ENCODE measurements around the gene RIPPLY2.
"Not testable (repeated sequence)": the region's sequence is repeated elsewhere in the genome, so short reads cannot be mapped to it uniquely, and the experiment has no call there.

RIPPLY2 gene, protein sequence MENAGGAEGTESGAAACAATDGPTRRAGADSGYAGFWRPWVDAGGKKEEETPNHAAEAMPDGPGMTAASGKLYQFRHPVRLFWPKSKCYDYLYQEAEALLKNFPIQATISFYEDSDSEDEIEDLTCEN

DNA sequence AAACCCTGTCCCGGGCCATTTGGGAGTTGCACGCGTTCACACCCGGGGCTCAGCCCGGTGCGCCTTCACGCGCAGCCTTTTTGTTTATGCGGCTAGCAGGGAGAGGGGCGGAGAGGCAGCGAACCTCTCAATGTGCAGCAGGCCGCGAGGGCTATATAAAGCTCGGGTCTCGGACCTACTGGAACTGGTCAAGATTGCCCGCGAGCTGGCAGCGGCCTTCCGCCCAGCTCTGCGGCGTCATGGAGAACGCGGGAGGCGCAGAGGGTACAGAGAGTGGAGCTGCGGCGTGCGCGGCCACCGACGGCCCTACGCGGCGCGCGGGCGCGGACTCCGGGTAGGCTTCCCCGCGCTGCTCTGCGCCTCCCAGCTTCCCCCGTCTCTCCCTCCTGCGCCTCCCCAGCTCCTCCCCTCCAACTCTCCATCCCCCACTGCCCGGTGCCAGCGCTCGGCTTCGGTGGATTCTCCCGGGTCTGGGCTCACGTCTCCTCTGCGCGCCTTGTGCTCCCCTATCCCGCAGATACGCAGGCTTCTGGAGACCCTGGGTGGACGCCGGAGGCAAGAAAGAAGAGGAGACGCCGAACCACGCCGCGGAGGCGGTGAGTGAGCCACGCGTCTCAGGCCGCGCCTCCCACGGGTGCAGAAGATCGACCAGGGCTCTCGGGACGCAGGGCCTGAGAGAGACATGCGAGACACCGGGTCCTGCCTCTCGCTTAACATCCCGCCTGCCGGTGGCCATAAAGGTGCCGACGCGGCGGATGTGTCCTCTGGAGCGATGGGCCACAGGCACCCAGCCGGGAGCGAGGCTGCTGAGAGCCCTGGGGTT is at the start of gene RIPPLY2:
TSS of gene RIPPLY2 (plus strand) at position 183 of the 823 bp plus-strand sequence. CDS start at position 240, 57 bp downstream.
- H3K27me3 ChIP-seq (ENCODE audit: control insufficient read depth in 1 of 2, insufficient read depth in 2 of 2, low read length in 2 of 2) = peaks cover 38 to 40% of the 10 kb centered on the region in 2 donors
- no peaks in the 10 kb centered on the region for H3K9me3 ChIP-seq (ENCODE audit: control insufficient read depth in 1 of 2, low read length in 2 of 2)
- H3K4me3 ChIP-seq (ENCODE audit: low read depth in 1 of 2, low read length in 2 of 2) = peak within 1 kb of the TSS; percentile 54 to 61
- no peaks in the 10 kb centered on the region for H3K36me3 ChIP-seq (ENCODE audit: control insufficient read depth in 1 of 2, insufficient read depth in 2 of 2, low read length in 2 of 2)
- no peak within 1 kb of the TSS for H3K9ac ChIP-seq (ENCODE audit: low read depth in 1 of 2, low read length in 2 of 2)
- no peak within 1 kb of the TSS for H3K27ac ChIP-seq (ENCODE audit: low read depth, low read length)
- peaks cover 0 to 10% of the 10 kb centered on the region in 2 donors for H3K4me1 ChIP-seq (ENCODE audit: control insufficient read depth in 1 of 2, insufficient read depth in 2 of 2, low read length in 2 of 2)

DNA sequence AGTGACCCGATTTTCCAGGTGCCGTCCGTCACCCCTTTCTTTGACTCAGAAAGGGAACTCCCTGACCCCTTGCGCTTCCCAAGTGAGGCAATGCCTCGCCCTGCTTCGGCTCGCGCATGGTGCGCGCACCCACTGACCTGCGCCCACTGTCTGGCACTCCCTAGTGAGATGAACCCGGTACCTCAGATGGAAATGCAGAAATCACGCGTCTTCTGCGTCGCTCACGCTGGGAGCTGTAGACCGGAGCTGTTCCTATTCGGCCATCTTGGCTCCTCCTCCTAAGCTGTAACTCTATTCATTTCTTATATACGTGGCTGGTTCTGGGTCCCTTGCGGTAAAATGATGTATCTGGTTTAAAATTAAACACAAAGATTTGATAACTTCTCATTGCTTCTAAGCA is 49.7 kb upstream of the RIPPLY2 start:
- not testable (repeated sequence) for H3K27ac ChIP-seq (ENCODE audit: low read depth, low read length); H3K27me3 ChIP-seq (ENCODE audit: control insufficient read depth in 1 of 2, insufficient read depth in 2 of 2, low read length in 2 of 2); H3K9ac ChIP-seq (ENCODE audit: low read depth in 1 of 2, low read length in 2 of 2); H3K36me3 ChIP-seq (ENCODE audit: control insufficient read depth in 1 of 2, insufficient read depth in 2 of 2, low read length in 2 of 2); H3K4me1 ChIP-seq (ENCODE audit: control insufficient read depth in 1 of 2, insufficient read depth in 2 of 2, low read length in 2 of 2); H3K4me3 ChIP-seq (ENCODE audit: low read depth in 1 of 2, low read length in 2 of 2); H3K9me3 ChIP-seq (ENCODE audit: control insufficient read depth in 1 of 2, low read length in 2 of 2)

DNA sequence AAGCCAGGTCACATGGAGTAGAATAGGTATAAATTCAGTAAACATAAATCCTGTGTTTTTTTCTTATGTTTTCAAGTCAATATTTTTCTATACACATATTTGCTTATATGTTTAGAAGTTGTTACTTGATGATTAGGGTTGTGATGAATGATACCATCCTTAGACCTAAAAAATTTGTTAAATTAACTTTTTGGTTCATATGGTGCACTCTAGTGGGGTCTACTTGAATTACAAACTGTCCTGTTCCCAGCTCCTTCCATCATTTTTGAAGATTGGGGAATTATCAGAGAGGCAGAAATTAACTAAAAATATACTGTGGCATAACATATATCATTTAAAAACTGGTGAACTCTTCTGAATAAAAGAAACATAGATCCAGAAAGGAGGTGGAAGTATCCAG is 48.3 kb upstream of the RIPPLY2 start:
- H3K4me1 ChIP-seq (ENCODE audit: control insufficient read depth in 1 of 2, insufficient read depth in 2 of 2, low read length in 2 of 2) = no peaks in the 10 kb centered on the region
- no peak overlapping the region for H3K9ac ChIP-seq (ENCODE audit: low read depth in 1 of 2, low read length in 2 of 2)
- H3K27ac ChIP-seq (ENCODE audit: low read depth, low read length) = no peak overlapping the region
- H3K36me3 ChIP-seq (ENCODE audit: control insufficient read depth in 1 of 2, insufficient read depth in 2 of 2, low read length in 2 of 2) = no peaks in the 10 kb centered on the region
- H3K27me3 ChIP-seq (ENCODE audit: control insufficient read depth in 1 of 2, insufficient read depth in 2 of 2, low read length in 2 of 2) = no peaks in the 10 kb centered on the region
- H3K4me3 ChIP-seq (ENCODE audit: low read depth in 1 of 2, low read length in 2 of 2) = no peak overlapping the region
- H3K9me3 ChIP-seq (ENCODE audit: control insufficient read depth in 1 of 2, low read length in 2 of 2) = no peaks in the 10 kb centered on the region

DNA sequence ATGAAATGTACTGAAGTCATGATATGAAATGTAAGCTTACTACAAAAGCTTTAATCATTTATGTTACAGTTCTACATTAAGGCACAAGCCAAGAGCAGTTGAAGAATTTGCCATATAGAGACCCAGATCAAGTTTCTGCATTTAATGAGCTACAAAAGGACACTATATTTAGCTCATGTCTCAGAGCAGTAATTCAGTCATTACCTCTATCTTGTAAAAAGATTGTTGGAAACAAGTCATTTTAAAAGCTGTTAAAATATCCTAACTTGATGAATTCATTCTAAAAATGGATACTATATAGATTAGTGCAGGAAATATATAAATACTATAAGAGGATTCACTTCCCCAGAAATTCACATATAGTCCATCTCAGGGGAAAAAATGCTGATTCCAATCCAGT is 45.2 kb upstream of the RIPPLY2 start:
- no peak overlapping the region for H3K27ac ChIP-seq (ENCODE audit: low read depth, low read length)
- H3K4me3 ChIP-seq (ENCODE audit: low read depth in 1 of 2, low read length in 2 of 2) = no peak overlapping the region
- no peaks in the 10 kb centered on the region for H3K9me3 ChIP-seq (ENCODE audit: control insufficient read depth in 1 of 2, low read length in 2 of 2)
- no peak overlapping the region for H3K9ac ChIP-seq (ENCODE audit: low read depth in 1 of 2, low read length in 2 of 2)
- H3K36me3 ChIP-seq (ENCODE audit: control insufficient read depth in 1 of 2, insufficient read depth in 2 of 2, low read length in 2 of 2) = no peaks in the 10 kb centered on the region
- no peaks in the 10 kb centered on the region for H3K4me1 ChIP-seq (ENCODE audit: control insufficient read depth in 1 of 2, insufficient read depth in 2 of 2, low read length in 2 of 2)
- H3K27me3 ChIP-seq (ENCODE audit: control insufficient read depth in 1 of 2, insufficient read depth in 2 of 2, low read length in 2 of 2) = no peaks in the 10 kb centered on the region

DNA sequence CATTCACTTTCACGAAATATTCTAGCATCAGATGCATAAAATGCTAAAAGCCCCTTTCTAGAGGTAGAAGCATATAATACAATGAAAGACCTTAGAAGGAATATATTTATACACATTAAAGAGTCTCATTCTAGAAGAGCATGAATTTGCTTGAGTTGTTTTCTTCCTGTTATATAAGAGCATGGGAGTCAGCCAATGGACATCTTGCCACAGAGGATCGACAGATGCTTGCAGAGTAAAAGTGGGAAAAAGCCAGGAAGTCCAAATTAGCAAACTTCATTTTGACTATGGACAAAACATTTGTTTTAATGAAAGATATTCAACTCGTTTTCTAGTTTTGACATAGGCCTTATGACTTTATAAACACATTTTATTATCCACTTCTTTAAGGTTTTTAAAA is 44.2 kb upstream of the RIPPLY2 start:
- Histone ChIP-seq H3K4me1 (ENCODE audit: control insufficient read depth in 1 of 2, insufficient read depth in 2 of 2, low read length in 2 of 2) (no peaks in the 10 kb centered on the region), H3K9me3 (ENCODE audit: control insufficient read depth in 1 of 2, low read length in 2 of 2) (no peaks in the 10 kb centered on the region), H3K36me3 (ENCODE audit: control insufficient read depth in 1 of 2, insufficient read depth in 2 of 2, low read length in 2 of 2) (no peaks in the 10 kb centered on the region), H3K27me3 (ENCODE audit: control insufficient read depth in 1 of 2, insufficient read depth in 2 of 2, low read length in 2 of 2) (no peaks in the 10 kb centered on the region), H3K9ac (ENCODE audit: low read depth in 1 of 2, low read length in 2 of 2) (no peak overlapping the region), H3K27ac (ENCODE audit: low read depth, low read length) (no peak overlapping the region), H3K4me3 (ENCODE audit: low read depth in 1 of 2, low read length in 2 of 2) (no peak overlapping the region)

DNA sequence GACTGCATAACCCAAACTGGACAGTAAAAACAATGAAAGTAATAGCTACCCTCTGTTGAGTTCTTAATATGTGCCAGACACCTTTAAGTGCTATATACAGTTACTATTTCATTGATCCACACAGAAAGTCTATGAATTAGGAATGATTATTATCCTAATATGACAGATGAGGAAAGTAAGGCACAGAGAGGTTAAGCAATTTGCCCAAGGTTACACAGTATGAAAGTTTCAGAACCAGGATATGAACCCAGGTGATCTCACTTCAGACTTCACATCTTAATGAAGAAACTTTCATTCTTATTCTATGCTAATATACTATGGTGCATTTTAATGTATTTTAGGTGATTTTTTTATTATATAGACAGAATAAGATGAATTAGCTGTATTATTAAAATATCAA is 40.6 kb upstream of the RIPPLY2 start:
- Histone ChIP-seq H3K4me3 (ENCODE audit: low read depth in 1 of 2, low read length in 2 of 2) (no peak overlapping the region), H3K9ac (ENCODE audit: low read depth in 1 of 2, low read length in 2 of 2) (no peak overlapping the region), H3K9me3 (ENCODE audit: control insufficient read depth in 1 of 2, low read length in 2 of 2) (no peaks in the 10 kb centered on the region), H3K27me3 (ENCODE audit: control insufficient read depth in 1 of 2, insufficient read depth in 2 of 2, low read length in 2 of 2) (no peaks in the 10 kb centered on the region), H3K4me1 (ENCODE audit: control insufficient read depth in 1 of 2, insufficient read depth in 2 of 2, low read length in 2 of 2) (no peaks in the 10 kb centered on the region), H3K27ac (ENCODE audit: low read depth, low read length) (no peak overlapping the region), H3K36me3 (ENCODE audit: control insufficient read depth in 1 of 2, insufficient read depth in 2 of 2, low read length in 2 of 2) (no peaks in the 10 kb centered on the region)

DNA sequence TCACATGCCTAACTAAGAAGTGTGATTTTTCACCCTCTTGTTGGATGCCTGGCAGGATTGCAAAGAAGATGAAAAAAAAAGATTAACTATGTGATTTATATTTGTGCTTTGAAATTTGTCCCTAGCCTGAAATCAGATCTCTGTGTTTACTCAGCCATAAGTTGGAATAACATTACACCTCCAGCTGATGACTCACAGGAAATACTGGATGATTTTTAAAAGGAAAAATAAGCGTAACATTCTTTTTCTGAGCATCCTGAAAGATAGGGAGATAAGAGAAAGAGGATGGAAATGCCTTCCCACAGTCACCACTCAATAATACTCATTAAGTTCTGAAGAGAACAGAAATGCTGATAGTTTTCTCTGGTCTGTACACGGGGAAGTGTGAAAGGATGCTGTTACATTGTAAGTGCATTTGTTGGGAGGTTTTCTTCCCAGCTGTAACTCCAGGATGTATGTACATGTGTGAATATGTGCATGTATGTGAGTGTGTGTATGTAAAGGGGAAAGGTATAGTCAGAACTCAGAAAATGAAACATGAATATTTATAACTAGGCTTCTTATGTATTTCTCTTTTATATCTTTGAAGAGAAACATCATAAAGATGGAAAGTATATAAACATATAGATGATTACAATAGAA is 37.4 kb upstream of the RIPPLY2 start:
- no peak overlapping the region for H3K9ac ChIP-seq (ENCODE audit: low read depth in 1 of 2, low read length in 2 of 2)
- no peaks in the 10 kb centered on the region for H3K27me3 ChIP-seq (ENCODE audit: control insufficient read depth in 1 of 2, insufficient read depth in 2 of 2, low read length in 2 of 2)
- H3K9me3 ChIP-seq (ENCODE audit: control insufficient read depth in 1 of 2, low read length in 2 of 2) = no peaks in the 10 kb centered on the region
- H3K4me1 ChIP-seq (ENCODE audit: control insufficient read depth in 1 of 2, insufficient read depth in 2 of 2, low read length in 2 of 2) = no peaks in the 10 kb centered on the region
- no peaks in the 10 kb centered on the region for H3K36me3 ChIP-seq (ENCODE audit: control insufficient read depth in 1 of 2, insufficient read depth in 2 of 2, low read length in 2 of 2)
- H3K27ac ChIP-seq (ENCODE audit: low read depth, low read length) = no peak overlapping the region
- H3K4me3 ChIP-seq (ENCODE audit: low read depth in 1 of 2, low read length in 2 of 2) = no peak overlapping the region

DNA sequence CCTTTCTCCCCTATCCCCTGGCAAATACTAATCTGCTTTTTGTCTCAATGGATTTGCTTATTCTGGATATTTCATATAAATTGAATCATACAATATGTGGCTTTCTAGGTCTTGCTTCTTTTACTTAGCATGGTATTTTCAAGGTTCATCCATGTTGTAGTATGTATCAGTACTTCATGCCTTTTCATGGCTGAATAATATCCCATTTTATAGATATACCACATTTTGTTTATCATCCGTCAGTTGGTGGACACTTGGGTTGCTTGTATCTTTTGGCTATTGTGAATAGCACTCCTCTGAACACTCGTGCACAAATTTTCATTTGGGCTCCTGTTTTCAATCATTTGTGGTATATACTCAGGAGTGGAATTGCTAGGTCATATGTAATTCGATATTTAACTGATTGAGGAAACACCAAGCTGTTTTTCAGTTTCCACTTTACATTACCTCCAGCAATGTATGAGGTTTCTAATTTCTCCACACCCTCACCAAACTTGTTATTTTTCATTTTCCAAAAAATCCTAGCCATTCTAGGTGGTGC is 30.5 kb upstream of the RIPPLY2 start:
- H3K9me3 ChIP-seq (ENCODE audit: control insufficient read depth in 1 of 2, low read length in 2 of 2) = no peaks in the 10 kb centered on the region
- H3K4me1 ChIP-seq (ENCODE audit: control insufficient read depth in 1 of 2, insufficient read depth in 2 of 2, low read length in 2 of 2) = no peaks in the 10 kb centered on the region
- no peaks in the 10 kb centered on the region for H3K27me3 ChIP-seq (ENCODE audit: control insufficient read depth in 1 of 2, insufficient read depth in 2 of 2, low read length in 2 of 2)
- no peak overlapping the region for H3K9ac ChIP-seq (ENCODE audit: low read depth in 1 of 2, low read length in 2 of 2)
- no peaks in the 10 kb centered on the region for H3K36me3 ChIP-seq (ENCODE audit: control insufficient read depth in 1 of 2, insufficient read depth in 2 of 2, low read length in 2 of 2)
- no peak overlapping the region for H3K27ac ChIP-seq (ENCODE audit: low read depth, low read length)
- H3K4me3 ChIP-seq (ENCODE audit: low read depth in 1 of 2, low read length in 2 of 2) = no peak overlapping the region

DNA sequence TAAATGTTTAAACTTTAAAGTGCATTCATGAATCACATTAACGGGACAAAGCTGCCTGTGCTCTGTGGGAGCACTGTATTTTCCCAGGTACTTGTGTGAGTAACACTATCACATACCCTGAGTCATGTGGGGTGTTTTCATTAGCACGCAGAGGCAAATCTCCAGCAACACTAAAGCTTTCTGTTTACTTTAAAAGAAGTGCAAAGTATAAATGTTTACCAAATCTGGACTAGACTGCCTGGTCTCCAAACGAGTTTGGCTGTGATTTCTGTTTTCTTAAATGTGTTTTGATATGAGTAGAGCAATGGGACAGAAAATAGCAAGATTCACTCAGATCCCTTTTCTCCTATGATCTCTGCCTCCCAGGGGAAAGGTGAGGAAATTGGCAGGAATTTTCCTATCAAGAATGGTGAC is 28.8 kb upstream of the RIPPLY2 start:
- H3K27me3 ChIP-seq (ENCODE audit: control insufficient read depth in 1 of 2, insufficient read depth in 2 of 2, low read length in 2 of 2) = no peaks in the 10 kb centered on the region
- H3K27ac ChIP-seq (ENCODE audit: low read depth, low read length) = no peak overlapping the region
- no peaks in the 10 kb centered on the region for H3K9me3 ChIP-seq (ENCODE audit: control insufficient read depth in 1 of 2, low read length in 2 of 2)
- H3K9ac ChIP-seq (ENCODE audit: low read depth in 1 of 2, low read length in 2 of 2) = no peak overlapping the region
- no peaks in the 10 kb centered on the region for H3K4me1 ChIP-seq (ENCODE audit: control insufficient read depth in 1 of 2, insufficient read depth in 2 of 2, low read length in 2 of 2)
- no peaks in the 10 kb centered on the region for H3K36me3 ChIP-seq (ENCODE audit: control insufficient read depth in 1 of 2, insufficient read depth in 2 of 2, low read length in 2 of 2)
- H3K4me3 ChIP-seq (ENCODE audit: low read depth in 1 of 2, low read length in 2 of 2) = no peak overlapping the region

DNA sequence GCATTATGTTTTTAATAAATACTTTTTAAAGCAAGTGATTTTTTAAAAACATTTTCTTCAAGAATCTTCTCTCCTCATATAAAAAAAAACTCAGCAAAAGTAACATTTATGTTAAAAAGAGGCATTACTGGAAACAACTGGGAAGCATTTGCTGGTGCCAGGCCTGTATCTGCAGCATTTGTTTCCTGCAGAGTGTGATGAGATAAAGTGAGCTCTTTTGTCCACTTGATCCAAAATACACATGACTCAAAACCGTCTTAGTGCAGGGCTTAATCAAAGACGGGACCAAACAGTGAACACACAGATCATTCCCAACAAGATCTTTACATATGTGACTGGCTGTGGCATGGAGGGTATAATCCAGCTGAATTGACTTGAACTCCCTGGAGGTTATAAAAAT is 28.3 kb upstream of the RIPPLY2 start:
- H3K9ac ChIP-seq (ENCODE audit: low read depth in 1 of 2, low read length in 2 of 2) = no peak overlapping the region
- H3K9me3 ChIP-seq (ENCODE audit: control insufficient read depth in 1 of 2, low read length in 2 of 2) = no peaks in the 10 kb centered on the region
- no peaks in the 10 kb centered on the region for H3K27me3 ChIP-seq (ENCODE audit: control insufficient read depth in 1 of 2, insufficient read depth in 2 of 2, low read length in 2 of 2)
- no peak overlapping the region for H3K4me3 ChIP-seq (ENCODE audit: low read depth in 1 of 2, low read length in 2 of 2)
- H3K36me3 ChIP-seq (ENCODE audit: control insufficient read depth in 1 of 2, insufficient read depth in 2 of 2, low read length in 2 of 2) = no peaks in the 10 kb centered on the region
- no peaks in the 10 kb centered on the region for H3K4me1 ChIP-seq (ENCODE audit: control insufficient read depth in 1 of 2, insufficient read depth in 2 of 2, low read length in 2 of 2)
- no peak overlapping the region for H3K27ac ChIP-seq (ENCODE audit: low read depth, low read length)

Data from duodenal mucosa (tissue), 2 donors.